Measurements from ENCODE around the gene PROK2. TPM values are rescaled to one million over a fixed set of nuclear protein-coding genes. Genes with fewer than 3 reads are reported as not detected.
A peak's percentile ranks its signal among the peaks of the same experiment; 100 is the strongest.

The PROK2 gene
- total RNA-seq, 1 experiment from 2014 or later, result 1.4 TPM

DNA sequence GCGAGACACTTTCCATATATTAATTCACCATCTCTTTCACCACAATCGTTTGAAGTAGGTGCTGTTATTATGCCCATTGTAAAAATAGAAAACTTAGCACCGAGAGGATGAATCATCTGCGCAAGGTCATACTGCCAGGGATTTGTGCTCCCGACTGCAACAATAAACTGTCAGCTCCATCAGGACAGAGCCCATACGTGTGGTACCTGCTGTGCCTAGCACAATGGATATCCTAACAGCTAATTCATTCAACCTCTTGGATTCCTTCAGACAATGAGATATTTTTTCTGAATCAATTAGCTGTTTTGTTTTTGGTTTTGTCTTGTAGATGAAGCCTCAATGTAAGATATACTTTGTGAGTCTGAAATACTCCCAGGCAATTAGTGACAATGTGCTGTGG lies 32.3 kb upstream of the PROK2 start:
- Mint-ChIP-seq H3K9me3 (no peaks in the 10 kb centered on the region), H3K27ac (peak overlapping the region in 2 of 3 experiments; percentile 86 to 93; a peak in 5 of 7 replicates), H3K27me3 (ENCODE audit: low read depth) (no peaks in the 10 kb centered on the region; the same call in 1 of the 2 replicates), H3K36me3 (ENCODE audit: insufficient read depth in 1 of 3, low read depth in 3 of 3) (no peaks in the 10 kb centered on the region), H3K4me3 (no peak overlapping the region; a peak in 1 of 5 replicates), H3K4me1 (peaks cover 25 to 38% of the 10 kb centered on the region in 2 experiments)
- H3K56ac ChIP-seq (ENCODE audit: insufficient read length, low read depth, low read length), result no peak overlapping the region
- H2BK120ac ChIP-seq (ENCODE audit: low read depth, low read length, poor library complexity, severe bottlenecking), result no peak overlapping the region
- no peak overlapping the region for H3K4ac ChIP-seq (ENCODE audit: low read depth, low read length)
- no peak overlapping the region for H2AK5ac ChIP-seq (ENCODE audit: insufficient read length, low read length)
- no peak for DNase-seq
- no peaks in the 10 kb centered on the region for H3K27me3 ChIP-seq (ENCODE audit: insufficient read depth, low read length)
- no peaks in the 10 kb centered on the region for H3K23me2 ChIP-seq (ENCODE audit: insufficient read length, low read depth, low read length, poor library complexity, severe bottlenecking)
- peak overlapping the region; percentile 33 for H3K4me2 ChIP-seq (ENCODE audit: insufficient read depth, insufficient read length, low read length)
- TF ChIP-seq, protein P1, sequence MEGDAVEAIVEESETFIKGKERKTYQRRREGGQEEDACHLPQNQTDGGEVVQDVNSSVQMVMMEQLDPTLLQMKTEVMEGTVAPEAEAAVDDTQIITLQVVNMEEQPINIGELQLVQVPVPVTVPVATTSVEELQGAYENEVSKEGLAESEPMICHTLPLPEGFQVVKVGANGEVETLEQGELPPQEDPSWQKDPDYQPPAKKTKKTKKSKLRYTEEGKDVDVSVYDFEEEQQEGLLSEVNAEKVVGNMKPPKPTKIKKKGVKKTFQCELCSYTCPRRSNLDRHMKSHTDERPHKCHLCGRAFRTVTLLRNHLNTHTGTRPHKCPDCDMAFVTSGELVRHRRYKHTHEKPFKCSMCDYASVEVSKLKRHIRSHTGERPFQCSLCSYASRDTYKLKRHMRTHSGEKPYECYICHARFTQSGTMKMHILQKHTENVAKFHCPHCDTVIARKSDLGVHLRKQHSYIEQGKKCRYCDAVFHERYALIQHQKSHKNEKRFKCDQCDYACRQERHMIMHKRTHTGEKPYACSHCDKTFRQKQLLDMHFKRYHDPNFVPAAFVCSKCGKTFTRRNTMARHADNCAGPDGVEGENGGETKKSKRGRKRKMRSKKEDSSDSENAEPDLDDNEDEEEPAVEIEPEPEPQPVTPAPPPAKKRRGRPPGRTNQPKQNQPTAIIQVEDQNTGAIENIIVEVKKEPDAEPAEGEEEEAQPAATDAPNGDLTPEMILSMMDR (conservative IDR thresholded peaks at IDR 0.05), result no peak
- H4K20me1 ChIP-seq (ENCODE audit: control insufficient read depth, insufficient read depth, insufficient read length), result no peaks in the 10 kb centered on the region
- no peak overlapping the region for H3K27ac ChIP-seq (ENCODE audit: insufficient read length, low read depth, low read length)
- no peaks in the 10 kb centered on the region for H3K79me1 ChIP-seq (ENCODE audit: insufficient read depth, low read depth, low read length, poor library complexity, severe bottlenecking)
- H3K9me3 ChIP-seq (ENCODE audit: control insufficient read depth, low read depth, low read length), result no peaks in the 10 kb centered on the region
- no peak overlapping the region for H2BK20ac ChIP-seq (ENCODE audit: low read depth, low read length, poor library complexity, severe bottlenecking)
- H2BK15ac ChIP-seq (ENCODE audit: low read depth, low read length), result no peak overlapping the region
- no peak overlapping the region for H3K9ac ChIP-seq (ENCODE audit: extremely low read depth, insufficient read length, low read length)
- no peak overlapping the region for H4K8ac ChIP-seq (replicated peaks; ENCODE audit: insufficient read length, low read depth, low read length)
- H2BK5ac ChIP-seq (ENCODE audit: insufficient read length, low read length), result no peak overlapping the region
- no CpG with 5 or more reads among the region's 6 CpGs for WGBS (ENCODE audit: extremely low coverage, insufficient read length, low lambda C conversion rate)
- H3K14ac ChIP-seq (ENCODE audit: insufficient read depth, low read length), result no peak overlapping the region
- no peak overlapping the region for H4K5ac ChIP-seq (ENCODE audit: insufficient read length, low read depth, low read length)
- H2BK12ac ChIP-seq (ENCODE audit: insufficient read length, low read depth, low read length), result no peak overlapping the region
- no peak overlapping the region for H3T11ph ChIP-seq (ENCODE audit: low read length)
- H3K79me2 ChIP-seq (ENCODE audit: insufficient read depth, low read length), result no peaks in the 10 kb centered on the region
- H4K91ac ChIP-seq (ENCODE audit: insufficient read length, low read depth, low read length), result no peak overlapping the region
- H3K18ac ChIP-seq (ENCODE audit: insufficient read length, low read depth, low read length), result no peak overlapping the region
- H2AFZ ChIP-seq (ENCODE audit: low read length), result no peak overlapping the region
- H3K23ac ChIP-seq (ENCODE audit: insufficient read length, low read depth, low read length), result no peak overlapping the region
- H3K4me1 ChIP-seq (ENCODE audit: insufficient read depth, low read length), result no peaks in the 10 kb centered on the region; the same call in 1 of the 2 replicates

Data from H9 (cell line).